ENCODE data around the gene TMEM120B.
"Not testable (repeated sequence)": the region's sequence is repeated elsewhere in the genome, so short reads cannot be mapped to it uniquely, and the experiment has no call there.

TMEM120B gene

DNA sequence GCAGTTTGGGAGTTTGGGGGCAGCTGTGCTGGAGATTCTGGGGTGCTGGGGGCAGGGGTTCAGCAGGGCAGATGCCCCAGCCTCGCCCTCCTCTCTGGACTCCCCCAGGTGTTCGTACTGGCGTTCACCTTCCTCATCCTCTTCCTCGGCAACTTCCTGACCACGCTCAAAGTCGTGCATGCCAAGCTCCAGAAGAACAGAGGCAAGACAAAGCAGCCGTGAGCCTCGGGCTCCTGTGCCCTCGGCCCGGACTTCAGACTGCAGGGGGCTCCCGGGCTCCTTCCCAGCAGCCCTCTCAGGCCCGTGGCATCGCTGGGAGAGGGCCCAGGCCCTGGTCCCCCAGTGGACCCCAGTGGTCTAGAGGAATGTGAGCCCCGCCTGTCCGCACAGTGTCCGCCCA is 62.9 kb downstream of the TMEM120B start:
- DNase-seq (ENCODE audit: low spot score) = no peak

DNA sequence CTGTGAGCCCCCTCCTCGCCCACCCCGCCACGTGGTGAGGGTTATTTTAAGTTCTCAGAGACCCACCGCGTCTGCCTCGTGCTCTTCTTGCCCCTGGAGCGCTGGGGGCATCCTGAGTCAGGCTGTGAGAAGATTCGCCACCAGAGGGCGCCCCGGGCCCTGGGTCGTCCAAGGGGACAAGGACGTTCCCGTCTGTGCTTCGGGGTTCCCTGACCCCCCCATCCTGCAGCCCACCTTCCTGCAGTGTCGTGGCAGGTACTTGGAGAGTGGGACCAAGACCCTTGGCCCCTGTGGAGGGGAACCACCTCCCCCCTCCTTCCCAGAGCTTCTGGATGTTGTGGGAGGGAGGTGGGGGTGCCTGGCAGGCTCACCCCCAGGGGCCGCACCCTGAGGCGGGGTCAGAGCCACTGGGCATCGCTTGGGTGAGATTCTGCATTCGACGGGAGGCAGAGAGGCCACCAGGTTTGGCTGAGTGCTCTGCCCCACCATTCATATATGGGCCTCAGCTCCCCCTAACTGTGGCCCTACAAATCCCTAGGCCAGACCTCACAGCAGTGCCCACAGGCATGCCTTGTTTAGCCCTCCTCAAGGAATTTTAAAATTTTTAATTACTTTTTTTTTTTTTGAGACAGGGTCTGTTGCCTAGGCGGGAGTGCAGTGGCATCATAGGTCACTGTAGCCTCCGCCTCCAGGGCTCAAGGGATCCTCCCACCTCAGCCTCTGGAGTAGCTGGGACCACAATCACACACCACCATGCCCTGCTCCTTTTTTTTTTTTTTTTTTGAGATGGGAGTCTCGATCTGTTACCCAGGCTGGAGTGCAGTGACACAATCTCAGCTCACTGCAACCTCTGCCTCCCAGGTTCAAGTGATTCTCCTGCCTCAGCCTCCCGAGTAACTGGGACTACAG is 63.9 kb downstream of the TMEM120B start:
- peak; percentile 82 for DNase-seq (ENCODE audit: low spot score)

DNA sequence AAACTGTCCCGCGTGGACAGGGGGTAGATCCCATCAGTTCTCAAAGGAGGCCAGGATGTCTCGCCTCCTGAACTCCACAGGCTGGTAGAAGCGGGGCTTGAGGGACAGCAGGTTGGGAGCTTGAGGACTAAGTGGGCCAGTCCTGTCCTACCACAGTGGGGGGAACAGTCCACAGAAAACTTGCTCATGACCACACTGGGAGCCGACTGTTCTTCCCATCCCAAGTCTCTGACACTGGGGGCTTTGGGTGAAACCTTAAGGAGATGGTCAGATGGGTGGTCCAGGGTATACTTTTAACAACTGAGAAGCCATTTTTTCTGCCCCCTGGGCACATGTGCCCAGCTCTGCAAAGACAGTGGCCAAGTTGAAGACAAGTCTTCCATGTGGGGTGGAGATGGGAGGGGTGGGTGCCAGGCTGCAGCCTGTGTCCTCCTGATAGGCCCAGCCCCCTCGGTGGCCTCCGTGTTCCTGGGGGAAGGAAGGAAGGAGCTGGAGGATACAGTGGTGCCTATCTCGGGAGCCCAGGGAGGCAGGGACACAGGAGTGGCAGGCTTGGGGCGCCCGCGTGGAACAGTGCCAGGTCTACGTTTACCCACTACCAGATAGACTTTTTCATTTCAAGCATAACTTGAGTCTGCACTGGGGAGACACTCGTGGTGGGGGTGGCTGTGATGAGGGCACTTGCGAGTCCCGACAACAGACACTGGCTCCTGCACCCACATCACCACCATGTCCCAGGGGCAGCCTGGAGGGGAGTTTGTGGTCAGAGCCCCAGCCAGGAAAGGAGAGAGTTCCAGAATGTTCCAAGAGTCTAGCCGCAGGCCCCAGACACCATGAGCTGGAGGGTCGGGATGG is 66.2 kb downstream of the TMEM120B start:
- DNase-seq (ENCODE audit: low spot score) = no peak

DNA sequence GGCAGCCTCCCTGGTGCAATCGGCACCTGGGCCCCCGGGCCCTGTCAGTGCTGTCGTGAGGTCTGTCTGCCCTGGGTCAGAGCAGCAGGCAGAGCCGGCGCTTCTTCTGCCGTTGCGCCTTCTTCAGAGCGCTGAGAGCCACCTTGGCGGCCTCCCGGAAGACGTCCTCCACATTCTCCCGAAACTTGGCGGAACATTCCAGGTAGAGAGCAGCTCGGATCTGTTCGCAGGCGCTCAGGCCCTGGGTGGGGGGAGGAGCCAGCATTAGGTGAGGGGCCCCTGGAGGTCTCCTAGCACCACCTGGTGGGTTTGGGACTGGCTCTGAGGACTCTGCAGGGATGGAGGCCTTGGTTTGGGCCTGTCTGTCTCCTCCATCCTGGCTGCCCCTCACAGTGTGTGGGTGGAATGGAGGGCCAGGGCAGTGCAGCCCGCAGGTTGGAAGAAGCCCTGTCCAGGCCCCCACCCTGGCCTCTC is 66.9 kb downstream of the TMEM120B start:
- no peak for DNase-seq (ENCODE audit: low spot score)

DNA sequence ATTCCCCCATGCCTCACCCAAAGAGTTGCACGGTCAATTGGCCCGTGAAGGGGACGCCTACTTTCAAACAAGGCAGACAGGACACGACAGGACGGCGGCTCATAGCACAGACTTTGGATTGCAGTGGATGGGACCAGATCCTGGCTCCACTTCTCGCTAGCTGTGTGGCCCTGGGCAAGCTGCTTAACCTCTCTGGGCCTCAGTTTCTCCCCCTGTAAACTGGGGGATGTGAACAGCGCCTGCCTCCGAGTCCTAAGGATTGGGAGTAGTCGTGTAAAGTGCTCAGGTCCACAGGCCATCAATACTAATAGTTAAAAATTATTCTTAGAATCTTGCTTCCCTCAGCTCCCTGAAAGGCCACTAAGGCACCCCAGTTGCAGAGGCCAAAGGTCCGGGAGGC is 67.9 kb downstream of the TMEM120B start:
- no peak for DNase-seq (ENCODE audit: low spot score)

DNA sequence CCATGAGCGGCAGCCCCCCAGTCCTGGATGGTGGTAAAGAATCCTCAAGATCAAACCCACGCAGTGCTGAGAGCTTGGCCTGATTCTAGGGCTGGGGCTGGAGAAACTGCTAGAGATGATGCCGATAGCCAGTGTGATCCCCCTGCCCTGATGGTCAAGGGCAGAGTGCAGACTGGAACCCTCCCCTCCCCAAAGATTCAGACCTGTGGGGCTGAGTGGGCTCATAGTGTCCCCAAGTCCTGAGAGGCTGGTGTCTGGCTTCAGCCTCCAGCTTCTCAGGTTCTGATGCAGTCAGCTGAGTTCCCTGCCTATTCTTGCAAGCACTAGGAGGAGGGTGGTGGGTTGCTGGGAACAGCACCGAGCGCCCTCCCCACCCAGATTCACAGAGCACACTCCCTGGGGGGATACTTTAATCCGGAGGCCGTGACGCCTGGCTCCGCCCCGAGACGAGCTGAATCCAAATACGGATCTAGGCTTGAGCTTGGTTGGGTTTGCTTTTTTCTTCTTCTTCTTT is 69.0 kb downstream of the TMEM120B start:
- DNase-seq (ENCODE audit: low spot score) = no peak

DNA sequence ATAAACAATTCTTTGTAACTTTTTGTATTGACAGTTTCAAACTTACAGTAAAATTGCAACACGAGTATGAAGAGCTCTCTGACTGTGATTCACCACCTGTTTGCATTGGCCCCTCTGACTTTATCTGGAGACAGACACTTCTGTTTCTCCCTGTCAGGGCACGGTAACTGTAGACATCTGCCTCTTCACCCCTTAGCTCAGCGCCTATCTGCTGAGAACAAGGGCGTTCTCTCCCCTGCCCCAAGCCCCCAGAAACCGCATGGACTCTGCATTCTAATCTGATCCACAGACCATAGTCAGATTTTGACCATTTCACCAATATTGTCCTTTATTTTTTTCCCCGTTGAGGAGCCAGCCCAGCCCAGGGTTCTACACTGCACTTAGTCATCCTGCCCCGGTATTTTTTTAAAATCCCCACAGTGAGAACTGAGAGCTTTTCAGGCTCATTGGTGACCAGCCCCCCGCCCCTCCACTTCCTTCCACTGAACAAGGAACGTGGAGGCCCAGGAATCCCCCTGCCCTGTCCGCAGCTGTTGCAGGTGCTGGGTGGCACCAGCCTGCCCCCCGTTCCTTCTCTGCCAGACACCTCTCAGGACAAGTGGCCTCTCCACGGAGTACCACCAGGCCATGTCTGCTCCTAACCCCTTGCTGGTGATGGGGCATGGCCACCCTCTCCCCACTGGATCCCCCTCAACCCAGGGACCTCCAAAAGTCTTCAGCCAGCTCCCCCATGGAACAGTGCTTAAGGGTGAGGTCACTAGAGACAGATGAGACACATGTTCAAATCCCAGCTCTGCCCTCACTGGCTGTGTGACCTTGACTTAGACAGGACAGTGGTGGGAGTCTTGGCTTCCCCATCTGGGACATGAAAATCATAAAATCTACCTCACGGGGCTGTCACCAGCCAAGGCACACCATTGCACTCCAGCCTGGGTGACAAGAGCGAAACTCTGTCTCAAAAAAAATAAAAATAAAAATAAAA is 69.7 kb downstream of the TMEM120B start:
- peak; percentile 52 for DNase-seq (ENCODE audit: low spot score)

DNA sequence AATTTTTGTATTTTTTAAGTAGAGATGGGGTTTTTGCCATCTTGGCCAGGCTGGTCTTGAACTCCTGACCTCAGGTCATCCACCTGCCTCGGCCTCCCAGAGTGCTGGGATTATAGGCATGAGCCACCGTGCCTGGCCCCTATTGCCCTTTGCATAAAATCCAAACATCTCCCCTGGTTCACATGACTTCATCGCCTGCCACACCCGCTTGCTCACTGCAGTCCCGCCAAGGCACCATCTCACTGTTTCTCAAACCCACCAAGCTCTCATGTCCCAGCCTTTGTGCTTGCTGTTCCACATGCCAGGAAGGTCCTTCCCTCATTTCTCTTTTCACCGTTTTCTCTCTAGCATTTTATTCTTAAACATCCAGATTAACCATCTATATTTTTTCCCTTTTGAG is 71.2 kb downstream of the TMEM120B start:
- DNase-seq (ENCODE audit: low spot score) = no peak

DNA sequence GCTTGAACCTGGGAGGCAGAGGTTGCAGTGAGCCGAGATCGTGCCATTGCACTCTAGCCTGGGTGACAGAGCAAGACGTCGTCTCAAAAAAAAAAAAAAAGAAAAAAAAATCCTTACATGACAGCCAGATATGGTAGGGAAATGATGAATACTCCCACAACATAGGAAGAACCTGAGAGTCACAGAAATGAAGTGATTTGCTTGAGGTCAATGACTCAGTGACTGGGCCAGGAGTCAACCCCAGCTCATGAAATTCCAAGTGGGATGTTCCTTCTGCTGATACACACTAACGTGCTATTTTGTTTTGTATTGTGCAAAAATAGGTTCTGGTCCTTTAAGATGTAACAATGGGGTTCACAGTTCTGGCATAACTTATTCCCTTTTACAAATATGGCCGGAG is 71.9 kb downstream of the TMEM120B start:
- DNase-seq (ENCODE audit: low spot score) = no peak

DNA sequence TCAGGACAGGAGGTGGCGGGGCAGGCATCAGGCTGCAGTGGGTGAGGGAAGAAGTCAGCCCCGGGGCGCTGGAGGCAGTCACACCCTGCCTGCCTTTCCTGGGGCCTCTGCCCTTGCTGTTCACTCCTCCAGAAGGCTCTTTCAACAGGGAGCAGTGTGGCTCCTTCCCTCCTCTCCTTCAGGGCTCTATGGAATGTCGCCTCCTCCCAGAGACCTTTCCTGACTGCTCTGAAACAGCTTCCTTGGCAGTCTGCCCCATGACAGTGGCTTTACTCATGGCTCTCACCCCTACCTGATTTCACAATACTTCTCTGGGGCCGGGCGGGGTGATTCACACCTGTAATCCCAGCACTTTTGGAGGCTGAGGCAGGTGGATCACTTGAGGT is 73.9 kb downstream of the TMEM120B start:
- no peak for DNase-seq (ENCODE audit: low spot score)

DNA sequence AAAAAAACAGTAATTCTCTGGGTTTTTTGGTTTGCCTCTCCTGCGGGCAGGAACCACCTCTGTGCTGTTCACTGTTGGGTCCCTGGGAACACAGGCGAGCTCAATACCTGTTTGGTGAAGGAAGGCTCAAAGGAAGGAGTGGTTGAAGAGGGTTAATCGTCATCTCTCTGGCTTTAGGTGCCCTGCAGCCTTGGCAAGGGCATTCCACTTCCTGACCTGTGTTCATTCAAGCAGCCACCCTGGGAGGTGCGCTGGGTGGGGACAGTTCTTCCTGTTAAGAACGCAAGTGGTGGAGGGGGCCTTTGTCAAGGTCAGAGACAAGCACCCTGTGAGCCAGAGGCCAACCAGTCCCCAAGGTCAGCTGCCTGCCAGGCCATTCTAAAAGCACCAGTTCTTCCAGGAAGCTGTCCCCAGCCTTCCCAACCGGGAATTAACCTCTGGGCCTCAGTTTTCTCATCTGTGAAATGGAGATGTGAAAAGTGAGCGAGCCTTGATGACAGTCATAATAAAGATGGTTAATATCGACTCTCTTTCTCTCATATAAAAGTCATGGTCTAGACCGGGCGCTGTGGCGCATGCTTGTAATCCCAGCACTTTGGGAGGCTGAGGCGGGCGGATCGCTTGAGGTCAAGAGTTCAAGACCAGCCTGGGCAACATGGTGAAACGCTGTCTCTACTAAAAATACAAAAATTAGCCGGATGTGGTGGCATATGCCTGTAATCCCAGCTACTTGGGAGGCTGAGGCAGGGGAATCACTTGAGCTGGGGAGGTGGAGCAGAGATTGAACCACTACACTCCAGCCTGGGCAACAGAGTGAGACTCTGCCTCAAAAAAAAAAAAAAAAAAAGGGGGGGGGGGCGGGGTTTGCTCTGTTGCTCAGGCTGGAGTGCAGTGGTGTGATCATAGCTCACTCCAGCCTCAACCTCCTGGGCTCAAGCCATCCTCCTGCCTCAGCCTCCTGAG is 74.8 kb downstream of the TMEM120B start:
- DNase-seq (ENCODE audit: low spot score) = no peak

DNA sequence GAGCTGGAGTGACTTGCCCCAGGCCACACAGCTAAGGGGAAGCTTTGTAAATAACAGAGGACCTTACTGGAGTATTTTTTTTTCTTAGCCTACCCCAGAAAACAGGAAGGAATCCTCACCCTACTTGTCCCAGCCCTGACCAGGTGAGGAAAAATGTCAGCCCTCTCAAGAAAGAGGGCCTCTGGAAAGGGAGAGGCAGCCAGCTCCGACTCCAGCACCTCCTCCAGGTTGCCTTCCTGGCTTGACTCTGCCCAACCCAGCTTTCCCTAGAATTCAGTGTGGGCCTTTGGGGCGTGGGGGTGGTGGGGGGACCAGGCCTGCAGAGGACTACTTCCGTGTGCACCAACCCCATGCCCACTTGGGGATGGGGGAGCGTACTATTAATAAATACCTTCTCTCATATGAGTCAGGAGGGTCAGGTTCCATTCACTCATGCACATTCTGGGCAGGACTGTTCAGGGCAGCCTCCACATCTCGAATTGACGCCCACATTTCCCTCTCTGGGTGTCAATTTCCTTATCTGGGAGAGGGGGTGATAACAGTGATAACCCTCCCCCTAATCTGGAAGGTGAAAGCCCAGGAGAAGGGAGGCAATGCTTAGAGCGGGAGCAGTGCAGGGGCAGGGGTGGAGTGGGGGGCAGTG is 75.7 kb downstream of the TMEM120B start:
- DNase-seq (ENCODE audit: low spot score) = no peak

DNA sequence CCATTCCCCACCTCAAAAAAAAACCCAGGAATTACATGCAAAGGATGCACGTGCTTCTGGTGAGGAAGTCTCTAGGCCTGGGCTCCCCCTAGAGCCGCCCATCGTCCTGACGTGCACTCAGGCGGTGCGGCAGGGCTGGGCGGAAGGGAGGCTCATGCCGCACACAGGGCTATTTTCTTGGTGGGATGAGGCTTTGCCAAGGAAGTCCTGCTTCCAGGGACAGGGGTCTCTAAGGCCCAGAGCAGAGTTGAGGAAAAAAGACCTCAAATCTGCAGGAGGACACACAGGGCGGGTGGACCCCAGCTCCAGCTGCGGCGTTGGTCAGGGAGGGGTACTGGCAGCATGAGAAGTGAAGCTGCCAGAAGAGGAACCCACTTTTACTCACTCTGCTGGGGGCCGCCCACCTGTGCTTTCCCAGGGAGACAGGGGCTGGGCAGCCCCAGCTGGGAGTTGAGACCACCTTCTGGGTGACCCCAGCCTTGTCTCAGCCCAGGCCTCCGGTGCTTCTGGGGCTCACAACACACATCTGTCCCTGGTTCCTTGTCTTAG is 76.8 kb downstream of the TMEM120B start:
- DNase-seq (ENCODE audit: low spot score) = peak; percentile 49

DNA sequence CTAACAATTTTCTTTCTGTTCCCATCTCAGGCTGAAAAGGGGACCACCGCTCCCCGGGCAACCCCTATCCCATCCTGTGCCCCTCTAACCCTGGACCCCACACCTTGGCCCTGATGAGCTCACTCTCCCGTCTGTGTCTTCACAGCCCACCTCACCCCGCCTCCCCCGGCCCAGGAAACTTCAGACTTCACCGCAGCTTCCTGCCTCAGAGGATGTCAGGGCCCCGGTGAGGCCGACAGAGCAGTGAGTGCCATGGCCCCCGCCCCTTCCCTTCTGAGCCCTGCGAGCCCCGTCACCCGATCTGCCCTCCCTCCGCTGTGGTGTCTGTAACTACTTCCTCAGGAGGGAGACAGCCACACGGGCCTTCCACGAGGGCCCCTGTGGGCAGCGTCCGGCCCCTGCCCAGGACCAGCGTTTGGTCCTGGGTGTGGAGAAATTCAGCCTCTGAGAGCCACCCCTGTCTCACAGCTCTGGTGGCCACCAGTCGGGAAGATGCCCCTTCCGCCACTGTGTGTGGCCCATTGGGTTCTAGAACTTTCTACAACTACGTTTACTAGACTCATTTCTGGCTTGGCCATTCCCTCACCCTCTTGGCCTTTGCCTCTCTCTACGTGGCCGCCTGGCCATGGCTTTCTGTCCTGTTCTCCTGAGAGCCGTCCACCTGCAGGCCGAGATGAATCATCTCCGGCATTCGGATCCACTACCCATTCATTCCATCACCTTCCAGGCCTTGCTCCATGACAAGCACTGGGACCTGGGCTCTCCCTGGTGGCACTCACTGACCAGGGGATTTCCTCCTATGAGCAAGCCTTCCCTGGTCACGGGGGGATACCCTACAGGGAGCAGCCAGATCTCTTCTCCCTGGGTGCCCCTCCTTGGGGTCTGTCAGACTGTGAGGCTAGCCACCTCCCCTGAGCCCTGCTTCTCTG is 77.5 kb downstream of the TMEM120B start:
- DNase-seq (ENCODE audit: low spot score) = peak; percentile 93

DNA sequence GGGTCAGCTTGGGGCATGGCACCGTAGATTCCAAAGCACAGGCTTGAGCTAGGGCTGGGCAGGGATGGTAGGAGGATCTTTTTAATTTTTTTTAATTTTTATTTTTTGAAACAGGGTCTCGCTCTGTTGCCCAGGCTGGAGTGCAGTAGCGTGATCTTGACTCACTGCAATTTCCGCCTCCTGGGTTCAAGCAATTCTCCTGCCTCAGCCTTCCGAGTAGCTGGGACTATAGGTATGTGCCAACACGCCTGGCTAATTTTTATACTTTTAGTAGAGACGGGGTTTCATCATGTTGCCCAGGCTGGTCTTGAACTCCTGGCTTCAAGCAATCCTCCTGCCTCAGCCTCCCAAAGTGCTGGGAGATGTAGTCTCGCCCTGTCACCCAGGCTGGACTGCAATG is 78.2 kb downstream of the TMEM120B start:
- not testable (repeated sequence) for DNase-seq (ENCODE audit: low spot score)

DNA sequence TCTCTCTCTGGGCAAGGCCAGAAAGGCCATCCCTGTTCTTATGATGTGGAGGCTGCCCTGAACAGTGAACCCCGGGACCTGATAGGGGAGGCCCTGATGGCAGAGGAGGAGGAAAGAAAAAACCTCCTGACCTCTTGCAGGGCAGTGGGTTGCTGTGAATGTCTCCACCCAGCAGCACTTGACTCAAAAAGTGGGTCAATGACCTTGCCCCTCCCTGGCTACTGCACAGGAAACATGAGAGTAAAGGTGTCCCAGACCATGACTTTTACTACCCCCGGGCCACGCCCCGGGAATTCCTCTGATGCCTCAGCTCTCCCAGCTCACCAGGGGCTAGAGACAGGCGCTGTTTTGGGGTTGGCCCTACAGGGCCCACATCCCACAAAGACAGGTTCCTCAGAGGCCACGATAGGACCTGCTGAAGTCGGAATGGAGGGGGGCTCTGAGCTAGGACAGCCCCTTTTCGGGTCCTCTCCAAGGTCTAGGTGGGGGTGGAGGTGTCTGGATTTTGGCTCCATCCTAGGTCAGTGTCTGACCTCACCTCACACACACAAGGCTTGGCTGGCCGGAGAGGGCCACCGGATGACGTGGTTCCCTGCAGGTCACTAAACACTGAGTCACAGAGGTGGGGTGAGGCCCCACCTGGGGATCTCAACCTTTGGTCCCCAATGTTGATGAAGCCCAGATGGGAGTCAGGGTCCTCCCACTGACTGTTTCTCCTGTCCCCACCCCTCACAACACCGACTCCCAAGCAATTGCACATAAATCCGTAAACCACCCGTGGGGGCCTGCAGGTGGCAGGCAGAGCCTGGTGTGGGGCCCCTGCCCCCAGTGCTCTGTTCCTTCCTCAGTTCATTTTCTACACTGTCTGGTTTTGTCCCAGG is 79.4 kb downstream of the TMEM120B start:
- peak; percentile 43 for DNase-seq (ENCODE audit: low spot score)

Measured in NAMALWA (cell line).